DOHH2 (cell line): Measurements from ENCODE around the gene MYO10.

Experiments used
- EZH2phosphoT487 ChIP-seq: fragments of 200-600 bp; sonication (generic); IDR thresholded peaks from 2 replicates; pipeline ENCODE4 v1.6.1; 2017; ENCODE audit warnings: borderline replicate concordance, mild to moderate bottlenecking, antibody characterized with exemption, low read length, moderate library complexity, mixed read lengths
- TF ChIP-seq, protein P1 (sequence below): fragments of 200-600 bp; sonication (generic); IDR thresholded peaks from one replicate; pipeline ENCODE4 v1.5.1; 2014; ENCODE audit warnings: antibody characterized with exemption, mild to moderate bottlenecking, low read depth, low read length; ENCODE audit not compliant: poor library complexity, severe bottlenecking

DNA sequence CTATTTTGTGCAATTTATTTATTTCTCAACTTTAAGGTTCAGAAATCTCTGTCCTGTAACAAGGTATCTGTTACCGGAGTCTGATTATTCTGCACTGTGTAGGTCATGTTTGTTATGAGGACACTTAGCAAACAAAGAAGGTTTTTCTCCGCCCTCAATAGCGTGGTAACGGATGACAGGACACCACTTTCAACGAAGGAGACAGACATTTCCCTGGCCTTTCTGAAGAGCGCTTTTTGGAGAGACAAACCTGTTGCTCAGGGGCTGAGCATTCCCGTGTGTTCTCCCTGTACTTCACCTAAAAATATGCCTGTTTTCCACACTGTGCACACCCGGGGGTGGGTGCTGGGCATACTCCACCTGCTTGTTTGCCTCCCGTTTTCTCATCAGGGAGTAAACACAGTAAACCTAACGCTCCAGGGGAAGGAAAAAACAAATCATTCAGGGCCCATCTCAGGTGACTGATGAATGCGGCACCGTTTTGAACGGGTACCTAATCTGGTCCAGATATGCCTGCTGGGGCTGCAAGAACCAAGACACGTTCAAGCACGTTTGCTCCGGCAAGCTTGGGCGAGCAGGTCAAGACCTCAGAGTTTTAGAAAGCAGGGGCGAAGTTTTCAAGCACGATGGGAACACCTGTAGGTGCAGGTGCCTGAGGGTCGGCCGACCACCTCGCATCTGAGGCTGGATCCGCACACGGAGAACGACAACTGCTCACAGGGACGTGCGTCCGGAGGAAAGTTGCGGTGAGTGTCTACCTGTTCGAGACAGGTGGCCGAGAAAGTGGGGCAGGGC, 320.1 kb downstream of the MYO10 start:
- TF ChIP-seq, protein P1, sequence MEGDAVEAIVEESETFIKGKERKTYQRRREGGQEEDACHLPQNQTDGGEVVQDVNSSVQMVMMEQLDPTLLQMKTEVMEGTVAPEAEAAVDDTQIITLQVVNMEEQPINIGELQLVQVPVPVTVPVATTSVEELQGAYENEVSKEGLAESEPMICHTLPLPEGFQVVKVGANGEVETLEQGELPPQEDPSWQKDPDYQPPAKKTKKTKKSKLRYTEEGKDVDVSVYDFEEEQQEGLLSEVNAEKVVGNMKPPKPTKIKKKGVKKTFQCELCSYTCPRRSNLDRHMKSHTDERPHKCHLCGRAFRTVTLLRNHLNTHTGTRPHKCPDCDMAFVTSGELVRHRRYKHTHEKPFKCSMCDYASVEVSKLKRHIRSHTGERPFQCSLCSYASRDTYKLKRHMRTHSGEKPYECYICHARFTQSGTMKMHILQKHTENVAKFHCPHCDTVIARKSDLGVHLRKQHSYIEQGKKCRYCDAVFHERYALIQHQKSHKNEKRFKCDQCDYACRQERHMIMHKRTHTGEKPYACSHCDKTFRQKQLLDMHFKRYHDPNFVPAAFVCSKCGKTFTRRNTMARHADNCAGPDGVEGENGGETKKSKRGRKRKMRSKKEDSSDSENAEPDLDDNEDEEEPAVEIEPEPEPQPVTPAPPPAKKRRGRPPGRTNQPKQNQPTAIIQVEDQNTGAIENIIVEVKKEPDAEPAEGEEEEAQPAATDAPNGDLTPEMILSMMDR: no peak
- no peak for TF ChIP-seq EZH2phosphoT487
